NCI-H1694 (cell line): ENCODE measurements around the gene RAB5B.
"Not testable (repeated sequence)": the region's sequence is repeated elsewhere in the genome, so short reads cannot be mapped to it uniquely, and the experiment has no call there.

ENCODE experiments used
- DNase-seq: peaks from one replicate; lab custom pipeline; 2025; lab: John Stamatoyannopoulos, UW

Gene RAB5B

GRCh38 chr12:55982319-55982936, 8.6 kb downstream of the RAB5B start:
- DNase-seq = no peak

DNA sequence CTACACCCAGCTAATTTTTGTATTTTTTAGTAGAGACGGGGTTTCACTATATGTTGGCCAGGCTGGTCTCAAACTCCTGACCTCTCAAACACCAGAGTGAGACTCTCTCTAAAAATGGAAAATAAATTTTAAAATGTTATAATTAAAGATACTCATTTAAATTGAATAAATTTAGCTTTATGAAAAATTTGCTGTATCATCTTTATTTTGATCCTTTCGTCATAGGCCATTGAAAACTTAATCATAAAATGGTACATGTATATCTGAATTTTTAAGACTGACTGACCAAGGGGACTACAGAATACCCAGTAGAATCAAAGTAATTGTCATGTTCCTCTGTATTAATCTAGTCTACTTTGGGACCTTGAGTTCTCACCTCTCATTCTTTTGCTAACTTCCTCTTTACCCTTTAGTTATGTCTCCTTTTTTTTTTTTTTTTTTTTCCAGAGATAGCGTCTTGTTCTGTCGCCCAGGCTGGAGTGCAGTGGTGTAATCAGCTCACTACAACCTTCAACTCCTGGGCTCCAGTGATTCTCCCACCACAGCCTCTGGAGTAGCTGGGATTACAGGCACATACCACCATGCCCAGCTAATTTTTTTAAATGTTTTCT, 9.5 kb downstream of the RAB5B start:
- DNase-seq = no peak

GRCh38 chr12:55984861-55985260, 11.0 kb downstream of the RAB5B start:
- no peak for DNase-seq

DNA sequence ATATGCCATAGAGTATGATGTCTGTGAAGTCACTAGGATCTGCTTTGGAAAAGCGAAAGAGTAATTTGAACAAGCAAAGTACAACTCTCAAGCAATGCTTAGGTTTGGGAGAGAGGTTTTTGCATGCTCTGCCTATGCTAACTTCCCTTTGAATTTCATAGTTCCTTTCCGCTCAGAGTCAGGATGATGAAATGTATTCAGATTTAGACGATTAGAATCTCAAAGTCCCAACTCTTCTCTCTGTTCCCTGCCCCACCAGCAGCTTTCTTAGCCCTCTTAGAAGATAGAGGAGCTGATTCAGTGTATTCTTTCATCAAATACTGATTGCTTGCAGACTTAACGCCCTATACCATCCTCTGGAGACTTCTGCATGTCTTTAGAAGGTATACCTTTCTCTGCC, 11.5 kb downstream of the RAB5B start:
- no peak for DNase-seq

DNA sequence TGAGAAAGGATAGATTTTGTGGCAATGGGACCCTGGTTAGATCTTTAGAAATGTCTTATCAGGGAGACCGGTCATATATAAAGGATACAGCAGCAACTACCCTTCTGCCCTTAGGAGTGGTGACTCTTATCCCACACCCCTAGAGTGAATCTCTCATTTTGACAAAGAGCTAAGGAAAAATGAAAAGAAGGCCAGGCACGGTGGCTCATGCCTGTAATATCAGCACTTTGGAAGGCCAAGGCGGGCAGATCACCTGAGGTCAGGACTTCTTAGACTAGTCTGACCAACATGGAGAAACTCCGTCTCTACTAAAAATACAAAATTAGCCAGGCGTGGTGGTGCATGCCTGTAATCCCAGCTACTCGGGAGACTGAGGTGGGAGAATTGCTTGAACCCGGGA, 12.1 kb downstream of the RAB5B start:
- DNase-seq = not testable (repeated sequence)

GRCh38 chr12:55991110-55991509, 17.2 kb downstream of the RAB5B start:
- DNase-seq = no peak

- no peak for DNase-seq
Measured at GRCh38 chr12:55993230-55993853, 19.5 kb downstream of the RAB5B start.

- DNase-seq = no peak
Measured at GRCh38 chr12:55995366-55995765, 21.5 kb downstream of the RAB5B start.

DNA sequence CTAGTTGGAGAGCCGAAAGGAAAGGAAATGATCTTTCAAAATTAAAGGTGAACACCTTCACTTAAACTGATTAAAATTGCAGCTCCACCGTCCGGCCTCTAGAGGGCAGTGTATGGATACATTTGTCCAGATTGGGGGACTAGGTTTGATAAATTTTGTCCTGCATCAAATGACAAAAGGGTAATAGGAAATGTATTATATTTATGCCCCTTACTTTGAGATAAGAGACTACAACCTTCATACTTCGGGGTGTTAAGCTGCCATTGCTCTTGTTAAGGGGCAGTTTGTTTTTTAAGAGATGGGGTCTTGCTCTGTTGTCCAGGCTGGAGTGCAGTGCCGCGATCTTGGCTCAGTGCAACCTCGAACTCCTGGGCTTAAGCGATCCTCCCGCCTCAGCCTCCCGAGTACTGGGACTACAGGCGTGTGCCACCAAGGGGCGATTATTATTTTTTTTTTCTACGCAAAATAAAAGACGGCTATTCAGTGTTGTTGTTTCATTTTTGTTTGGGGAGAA, 22.4 kb downstream of the RAB5B start:
- DNase-seq = peak; percentile 53

GRCh38 chr12:55996715-55997534, 23.0 kb downstream of the RAB5B start, which contains the start of gene SUOX:
SUOX (plus strand) TSS chr12:55997276; CDS start chr12:56002222, 4,946 bp downstream.
- peak; percentile 42 for DNase-seq

- DNase-seq = no peak
Measured at GRCh38 chr12:55997535-55997859, 23.6 kb downstream of the RAB5B start.

- DNase-seq = not testable (repeated sequence)
Measured at GRCh38 chr12:55999522-55999921, 25.6 kb downstream of the RAB5B start.

GRCh38 chr12:55999999-56000540, 26.2 kb downstream of the RAB5B start:
- not testable (repeated sequence) for DNase-seq

DNA sequence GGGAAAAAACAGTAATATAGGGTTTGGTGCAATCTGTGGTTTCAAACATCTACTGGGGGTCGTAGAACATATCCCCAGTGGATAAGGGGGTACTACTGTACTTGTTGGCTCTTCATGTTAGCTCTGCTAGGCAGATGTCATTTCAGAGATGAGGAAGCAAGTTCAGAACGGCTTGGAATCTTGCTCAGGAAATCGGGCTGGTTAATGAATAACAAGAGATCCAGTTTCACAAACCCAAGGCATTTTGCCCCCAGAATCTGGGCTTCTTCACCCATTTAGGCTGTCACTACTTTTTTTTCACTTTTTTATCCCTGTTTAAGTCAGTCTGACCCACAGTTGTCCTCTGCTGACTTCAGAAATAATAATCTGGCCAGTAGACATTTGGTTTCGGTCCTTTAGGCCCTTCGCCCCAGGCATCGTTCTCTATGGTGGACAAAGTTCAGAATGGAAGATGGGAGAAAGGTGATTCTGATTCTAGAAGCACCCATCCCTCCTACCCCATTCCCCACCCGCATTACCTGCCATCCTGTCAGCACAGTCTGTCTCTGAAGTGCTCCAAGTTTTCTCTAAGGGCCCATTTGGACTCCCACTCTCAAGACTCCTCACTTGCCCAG, 27.7 kb downstream of the RAB5B start:
- DNase-seq = no peak

GRCh38 chr12:56003376-56003775, 29.5 kb downstream of the RAB5B start:
- not testable (repeated sequence) for DNase-seq

GRCh38 chr12:56004211-56004610, 30.3 kb downstream of the RAB5B start:
- DNase-seq = no peak

- no peak for DNase-seq
Measured at GRCh38 chr12:56007564-56008559, 34.0 kb downstream of the RAB5B start.

GRCh38 chr12:56010111-56010570, 36.3 kb downstream of the RAB5B start:
- DNase-seq = no peak

GRCh38 chr12:56011509-56012090, 37.7 kb downstream of the RAB5B start:
- no peak for DNase-seq

DNA sequence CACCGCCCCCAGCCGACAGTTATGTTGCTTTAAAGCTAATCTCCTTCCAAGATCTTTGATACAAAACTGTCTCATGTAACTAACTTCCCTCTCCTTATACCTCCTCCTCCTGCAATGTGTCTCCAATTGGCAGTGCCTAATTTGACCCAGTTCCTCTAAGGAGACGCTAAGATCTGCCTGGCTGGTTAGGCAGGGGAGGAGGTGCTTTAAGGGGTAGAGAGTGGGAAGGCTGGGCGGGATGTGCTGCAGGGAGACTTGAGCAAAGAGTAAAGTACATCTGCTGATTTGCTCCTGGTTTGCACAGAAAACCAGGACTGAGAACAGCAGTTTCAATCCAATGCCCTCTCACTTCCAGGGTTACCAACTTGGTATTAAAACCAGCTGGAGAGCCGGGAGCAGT, 39.6 kb downstream of the RAB5B start:
- no peak for DNase-seq
